Measurements from ENCODE around the gene HIBCH.

DNA sequence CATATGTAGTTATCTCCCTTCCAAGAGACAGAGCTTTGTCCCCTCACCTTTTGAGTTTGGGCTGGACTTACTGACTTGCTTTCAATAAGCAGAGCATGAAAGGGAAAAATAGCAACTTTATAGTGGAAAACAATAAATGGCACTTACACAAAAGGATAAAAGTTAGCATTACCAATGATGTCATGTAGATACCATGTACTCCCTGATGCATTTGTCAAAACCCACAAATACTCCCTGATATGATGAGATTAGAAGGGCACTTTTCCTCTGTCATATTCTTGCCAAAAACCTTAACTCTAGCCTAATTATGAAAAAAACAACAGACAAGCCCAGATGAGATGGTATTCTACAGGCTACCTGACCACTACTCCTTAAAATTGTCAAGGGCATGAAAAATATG lies 16.0 kb downstream of the HIBCH start:
- TF ChIP-seq, protein P1, sequence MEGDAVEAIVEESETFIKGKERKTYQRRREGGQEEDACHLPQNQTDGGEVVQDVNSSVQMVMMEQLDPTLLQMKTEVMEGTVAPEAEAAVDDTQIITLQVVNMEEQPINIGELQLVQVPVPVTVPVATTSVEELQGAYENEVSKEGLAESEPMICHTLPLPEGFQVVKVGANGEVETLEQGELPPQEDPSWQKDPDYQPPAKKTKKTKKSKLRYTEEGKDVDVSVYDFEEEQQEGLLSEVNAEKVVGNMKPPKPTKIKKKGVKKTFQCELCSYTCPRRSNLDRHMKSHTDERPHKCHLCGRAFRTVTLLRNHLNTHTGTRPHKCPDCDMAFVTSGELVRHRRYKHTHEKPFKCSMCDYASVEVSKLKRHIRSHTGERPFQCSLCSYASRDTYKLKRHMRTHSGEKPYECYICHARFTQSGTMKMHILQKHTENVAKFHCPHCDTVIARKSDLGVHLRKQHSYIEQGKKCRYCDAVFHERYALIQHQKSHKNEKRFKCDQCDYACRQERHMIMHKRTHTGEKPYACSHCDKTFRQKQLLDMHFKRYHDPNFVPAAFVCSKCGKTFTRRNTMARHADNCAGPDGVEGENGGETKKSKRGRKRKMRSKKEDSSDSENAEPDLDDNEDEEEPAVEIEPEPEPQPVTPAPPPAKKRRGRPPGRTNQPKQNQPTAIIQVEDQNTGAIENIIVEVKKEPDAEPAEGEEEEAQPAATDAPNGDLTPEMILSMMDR (IDR thresholded peaks at IDR 0.05 in 2 of 3, conservative IDR thresholded peaks at IDR 0.05 in 1 of 3; ENCODE audit: borderline replicate concordance in 1 of 3, insufficient read depth in 1 of 3, low read depth in 2 of 3, low read length in 2 of 3), result no peak
- no peak for TF ChIP-seq POLR2A (IDR thresholded peaks at IDR 0.05; ENCODE audit: borderline replicate concordance, extremely low read depth, insufficient read depth, insufficient read length)
- no peak for TF ChIP-seq SP1 (IDR thresholded peaks at IDR 0.05; ENCODE audit: low read depth)
- no peak for TF ChIP-seq CBX3 (IDR thresholded peaks at IDR 0.05; ENCODE audit: low read depth)
- TF ChIP-seq RAD21 (IDR thresholded peaks at IDR 0.05; ENCODE audit: low read depth), result no peak

Measured in HCT116 (cell line).